PC-9 (cell line): ENCODE results near the gene ARFGAP1. TPM values are rescaled to one million over a fixed set of nuclear protein-coding genes. Genes with fewer than 3 reads are reported as not detected.

Experiments
- BruUV-seq: library from RNA; stranded (reverse); fragments of 400-500 nt; replicated peaks from 2 replicates; lab custom pipeline; 2021; lab: Mats Ljungman, UMichigan
- CTCF ChIA-PET: fragments of 300-600 bp; sonication (Branson Sonifier 250); formaldehyde crosslinking; loops from one replicate; lab custom pipeline; 2022; ENCODE audit warnings: antibody characterized with exemption; lab: Charles Lee
- POLR2A ChIA-PET: fragments of 300-600 bp; sonication (Branson Sonifier 250); formaldehyde crosslinking; loops from one replicate; lab custom pipeline; 2022; ENCODE audit warnings: antibody characterized with exemption; ENCODE audit not compliant: unreplicated experiment; lab: Charles Lee
- DNase-seq, 2 experiments: peaks; one replicate each; pipeline versions ENCODE4 v3.0.0 to v3.0.0-alpha.2; 2015 to 2022; ENCODE audit warnings: mixed read lengths in 1 of 2
- H2AFZ ChIP-seq: fragments of 200-600 bp; sonication (generic); 2 replicates; pipeline ENCODE4 v1.8.1; 2017; ENCODE audit warnings: antibody characterized with exemption
- H3F3A ChIP-seq: fragments of 200-600 bp; sonication (generic); 2 replicates; pipeline ENCODE4 v1.8.1; 2017; ENCODE audit warnings: antibody characterized with exemption, mild to moderate bottlenecking, low read depth; ENCODE audit not compliant: insufficient read depth
- H3K27ac ChIP-seq: fragments of 200-600 bp; sonication (generic); 2 replicates; pipeline ENCODE4 v1.6.1; 2016; ENCODE audit warnings: mixed run types
- H3K27me3 ChIP-seq: fragments of 200-600 bp; sonication (generic); 2 replicates; pipeline ENCODE4 v1.6.1; 2016; ENCODE audit warnings: low read depth, mixed run types; ENCODE audit not compliant: insufficient read depth
- H3K36me3 ChIP-seq: fragments of 200-600 bp; sonication (generic); 2 replicates; pipeline ENCODE4 v1.6.1; 2016; ENCODE audit warnings: low read depth, mixed run types
- H3K4me1 ChIP-seq: fragments of 200-600 bp; sonication (generic); replicated peaks from 2 replicates; pipeline ENCODE4 v1.6.1; 2016; ENCODE audit warnings: mixed run types; ENCODE audit not compliant: insufficient read depth
- H3K4me2 ChIP-seq: fragments of 200-600 bp; sonication (generic); 2 replicates; pipeline ENCODE4 v1.6.1; 2017; ENCODE audit warnings: mixed run types
- H3K4me3 ChIP-seq: fragments of 200-600 bp; sonication (generic); 2 replicates; pipeline ENCODE4 v1.6.1; 2016; ENCODE audit warnings: mixed run types
- H3K79me2 ChIP-seq: fragments of 200-600 bp; sonication (generic); 2 replicates; pipeline ENCODE4 v1.6.1; 2017; ENCODE audit warnings: low read depth, mixed run types
- H3K9me2 ChIP-seq: fragments of 200-600 bp; sonication (generic); 2 replicates; pipeline ENCODE4 v1.8.1; 2017; ENCODE audit warnings: mild to moderate bottlenecking; ENCODE audit not compliant: insufficient read depth
- H3K9me3 ChIP-seq: fragments of 200-600 bp; sonication (generic); 2 replicates; pipeline ENCODE4 v1.8.1; 2016; ENCODE audit warnings: low read depth; ENCODE audit not compliant: insufficient read depth
- H4K20me1 ChIP-seq: fragments of 200-600 bp; sonication (generic); 2 replicates; pipeline ENCODE4 v1.8.1; 2017; ENCODE audit not compliant: insufficient read depth
- EZH2 ChIP-seq: fragments of 200-600 bp; sonication (generic); IDR thresholded peaks from 2 replicates; pipeline ENCODE4 v1.8.0; 2017; ENCODE audit warnings: antibody characterized with exemption, low read depth
- intact Hi-C: fragments of 100-400 bp; cut with micrococcal nuclease; formaldehyde crosslinking; loops from one replicate; pipeline ENCODE4 v1.10.0; 2022; ENCODE audit not compliant: unreplicated experiment
- total RNA-seq: library from RNA; stranded (reverse); gene quantifications from 2 replicates; pipeline ENCODE4 v1.2.3, GENCODE V29; 2021
- TF ChIP-seq, protein P1 (sequence below): fragments of 200-600 bp; sonication (generic); conservative IDR thresholded peaks from 2 replicates; pipeline ENCODE4 v1.6.1; 2017; ENCODE audit warnings: mixed run types, antibody characterized with exemption, mild to moderate bottlenecking, moderate library complexity

ARFGAP1 gene
- total RNA-seq, 1 experiment from 2014 or later = 89.0 TPM

DNA sequence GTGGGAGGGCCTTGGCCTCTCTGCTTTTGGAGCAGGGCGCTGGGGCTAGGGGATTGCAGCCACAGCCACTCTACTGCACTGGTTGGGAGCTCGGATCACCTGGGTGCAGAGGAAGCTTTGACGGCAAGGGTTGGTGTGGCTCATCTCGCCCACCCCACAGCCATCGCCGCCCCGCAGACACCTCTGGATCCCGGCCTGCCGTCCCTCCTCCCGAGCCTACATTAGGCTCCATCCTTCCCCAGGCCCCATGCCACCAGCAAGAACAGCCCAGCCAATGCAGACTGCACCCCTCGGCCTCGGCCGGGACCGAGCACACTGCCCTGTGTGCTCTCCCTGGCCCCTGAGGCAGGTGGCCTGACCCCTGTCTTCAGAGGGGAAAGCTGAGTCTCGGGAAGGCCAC, 12.1 kb upstream of the ARFGAP1 start:
- POLR2A ChIA-PET = no interaction called here
- no TSS peak for BruUV-seq
- no peak overlapping the region for H2AFZ ChIP-seq
- intact Hi-C loops = no loop called here
- H3K9me3 ChIP-seq = no peaks in the 10 kb centered on the region
- no peaks in the 10 kb centered on the region for H3F3A ChIP-seq
- no peak for TF ChIP-seq EZH2
- TF ChIP-seq, protein P1, sequence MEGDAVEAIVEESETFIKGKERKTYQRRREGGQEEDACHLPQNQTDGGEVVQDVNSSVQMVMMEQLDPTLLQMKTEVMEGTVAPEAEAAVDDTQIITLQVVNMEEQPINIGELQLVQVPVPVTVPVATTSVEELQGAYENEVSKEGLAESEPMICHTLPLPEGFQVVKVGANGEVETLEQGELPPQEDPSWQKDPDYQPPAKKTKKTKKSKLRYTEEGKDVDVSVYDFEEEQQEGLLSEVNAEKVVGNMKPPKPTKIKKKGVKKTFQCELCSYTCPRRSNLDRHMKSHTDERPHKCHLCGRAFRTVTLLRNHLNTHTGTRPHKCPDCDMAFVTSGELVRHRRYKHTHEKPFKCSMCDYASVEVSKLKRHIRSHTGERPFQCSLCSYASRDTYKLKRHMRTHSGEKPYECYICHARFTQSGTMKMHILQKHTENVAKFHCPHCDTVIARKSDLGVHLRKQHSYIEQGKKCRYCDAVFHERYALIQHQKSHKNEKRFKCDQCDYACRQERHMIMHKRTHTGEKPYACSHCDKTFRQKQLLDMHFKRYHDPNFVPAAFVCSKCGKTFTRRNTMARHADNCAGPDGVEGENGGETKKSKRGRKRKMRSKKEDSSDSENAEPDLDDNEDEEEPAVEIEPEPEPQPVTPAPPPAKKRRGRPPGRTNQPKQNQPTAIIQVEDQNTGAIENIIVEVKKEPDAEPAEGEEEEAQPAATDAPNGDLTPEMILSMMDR = no peak
- no peak for DNase-seq
- no peak overlapping the region for H3K4me3 ChIP-seq
- no peak overlapping the region for H3K4me2 ChIP-seq
- H3K36me3 ChIP-seq = no peaks in the 10 kb centered on the region
- CTCF ChIA-PET = no interaction called here
- H3K27ac ChIP-seq = no peak overlapping the region
- no peaks in the 10 kb centered on the region for H3K9me2 ChIP-seq
- H3K27me3 ChIP-seq = peaks cover 98% of the 10 kb centered on the region
- no peaks in the 10 kb centered on the region for H3K79me2 ChIP-seq
- H3K4me1 ChIP-seq = no peaks in the 10 kb centered on the region
- H4K20me1 ChIP-seq = no peaks in the 10 kb centered on the region

GRCh38 chr20:63261060-63261794, 11.4 kb upstream of the ARFGAP1 start:
- POLR2A ChIA-PET = no interaction called here

GRCh38 chr20:63261795-63262528, 10.7 kb upstream of the ARFGAP1 start:
- no TSS peak for BruUV-seq

More at GRCh38 chr20:63261060-63261794, 11.4 kb upstream of the ARFGAP1 start:
- TF ChIP-seq, protein P1 = no peak
- TF ChIP-seq EZH2 = no peak
- CTCF ChIA-PET = no interaction called here
- Histone ChIP-seq H3K9me3 (no peaks in the 10 kb centered on the region), H4K20me1 (no peaks in the 10 kb centered on the region), H3K4me2 (no peak overlapping the region), H3K27me3 (peaks cover 95% of the 10 kb centered on the region), H3F3A (no peaks in the 10 kb centered on the region), H3K9me2 (no peaks in the 10 kb centered on the region), H3K79me2 (no peaks in the 10 kb centered on the region), H3K36me3 (no peaks in the 10 kb centered on the region), H3K27ac (no peak overlapping the region), H2AFZ (no peak overlapping the region), H3K4me1 (no peaks in the 10 kb centered on the region), H3K4me3 (no peak overlapping the region)
- no TSS peak for BruUV-seq
- intact Hi-C loops = no loop called here
- DNase-seq = no peak

More at GRCh38 chr20:63261795-63262528, 10.7 kb upstream of the ARFGAP1 start:
- TF ChIP-seq, protein P1 = no peak
- no peak for TF ChIP-seq EZH2
- CTCF ChIA-PET = no interaction called here
- H3K4me3 ChIP-seq = no peak overlapping the region
- no peaks in the 10 kb centered on the region for H4K20me1 ChIP-seq
- H3K4me1 ChIP-seq = no peaks in the 10 kb centered on the region
- intact Hi-C loops = no loop called here
- POLR2A ChIA-PET = no interaction called here
- no peak overlapping the region for H2AFZ ChIP-seq
- no peak overlapping the region for H3K27ac ChIP-seq
- no peaks in the 10 kb centered on the region for H3K9me3 ChIP-seq
- H3K27me3 ChIP-seq = peaks cover 88% of the 10 kb centered on the region
- no peak overlapping the region for H3K4me2 ChIP-seq
- no peak for DNase-seq
- H3K9me2 ChIP-seq = no peaks in the 10 kb centered on the region
- H3K79me2 ChIP-seq = no peaks in the 10 kb centered on the region
- H3F3A ChIP-seq = no peaks in the 10 kb centered on the region
- no peaks in the 10 kb centered on the region for H3K36me3 ChIP-seq
